ENCODE data around the gene OSGIN1. TPM values are rescaled to one million over a fixed set of nuclear protein-coding genes. Genes with fewer than 3 reads are reported as not detected.

OSGIN1 gene
- total RNA-seq, 1 donor from 2014 or later = 12.5 TPM

- no peak overlapping the region for H3K27ac ChIP-seq (replicated peaks)
- no peaks in the 10 kb centered on the region for H3K9me3 ChIP-seq (replicated peaks)
- peak; percentile 3 for DNase-seq
- intact Hi-C loops (cut with micrococcal nuclease) = no loop called here
- TF ChIP-seq CTCF (IDR thresholded peaks at IDR 0.05; ENCODE audit: borderline replicate concordance) = no peak
- no peaks in the 10 kb centered on the region for H3K36me3 ChIP-seq
- no peak overlapping the region for H3K4me3 ChIP-seq
- H3K27me3 ChIP-seq (ENCODE audit: low read depth) = peaks cover 16% of the 10 kb centered on the region
- H3K4me1 ChIP-seq = no peaks in the 10 kb centered on the region
Measured at GRCh38 chr16:83972256-83973008, 19.4 kb downstream of the OSGIN1 start.

GRCh38 chr16:83973077-83973476 lies 20.0 kb downstream of the OSGIN1 start:
- peak; percentile 9 for DNase-seq
- no peaks in the 10 kb centered on the region for H3K36me3 ChIP-seq
- peaks cover 3% of the 10 kb centered on the region for H3K9me3 ChIP-seq (replicated peaks)
- peaks cover 16% of the 10 kb centered on the region for H3K27me3 ChIP-seq (ENCODE audit: low read depth)
- no peak overlapping the region for H3K27ac ChIP-seq (replicated peaks)
- no peak for TF ChIP-seq CTCF (IDR thresholded peaks at IDR 0.05; ENCODE audit: borderline replicate concordance)
- intact Hi-C loops (cut with micrococcal nuclease) = no loop called here
- no peaks in the 10 kb centered on the region for H3K4me1 ChIP-seq
- no peak overlapping the region for H3K4me3 ChIP-seq

GRCh38 chr16:83973581-83974385 lies 20.7 kb downstream of the OSGIN1 start:
- Histone ChIP-seq H3K36me3 (no peaks in the 10 kb centered on the region), H3K9me3 (replicated peaks) (peaks cover 10% of the 10 kb centered on the region), H3K27me3 (ENCODE audit: low read depth) (peaks cover 15% of the 10 kb centered on the region), H3K27ac (replicated peaks) (no peak overlapping the region), H3K4me1 (no peaks in the 10 kb centered on the region), H3K4me3 (no peak overlapping the region)
- DNase-seq = no peak
- intact Hi-C loops (cut with micrococcal nuclease) = no loop called here
- no peak for TF ChIP-seq CTCF (IDR thresholded peaks at IDR 0.05; ENCODE audit: borderline replicate concordance)

DNA sequence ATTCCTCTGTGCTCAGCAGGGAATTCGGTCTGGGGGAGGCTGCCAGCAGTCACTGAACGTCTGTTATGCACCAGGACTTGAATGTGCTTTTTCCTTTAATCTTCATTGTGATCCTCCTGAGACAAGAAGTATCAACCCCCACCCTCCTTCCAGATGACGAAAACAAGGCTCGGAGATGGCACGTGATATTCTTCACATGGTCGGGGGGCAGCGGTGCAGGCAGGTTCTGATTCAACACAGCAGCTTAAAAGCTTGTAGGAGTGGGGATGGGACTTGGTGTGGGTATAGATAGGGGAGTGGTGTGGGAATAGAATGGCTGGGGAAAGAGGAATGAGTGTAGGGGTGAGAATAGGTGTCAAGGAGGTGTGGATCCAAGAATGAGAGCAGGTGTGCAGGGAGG lies 21.4 kb downstream of the OSGIN1 start:
- no peak for DNase-seq
- Histone ChIP-seq H3K9me3 (replicated peaks) (peaks cover 13% of the 10 kb centered on the region), H3K36me3 (no peaks in the 10 kb centered on the region), H3K27ac (replicated peaks) (no peak overlapping the region), H3K27me3 (ENCODE audit: low read depth) (peaks cover 8% of the 10 kb centered on the region), H3K4me1 (no peaks in the 10 kb centered on the region), H3K4me3 (no peak overlapping the region)
- TF ChIP-seq CTCF (IDR thresholded peaks at IDR 0.05; ENCODE audit: borderline replicate concordance) = no peak
- intact Hi-C loops (cut with micrococcal nuclease) = no loop called here

GRCh38 chr16:83975590-83976260 lies 22.7 kb downstream of the OSGIN1 start:
- no peak for DNase-seq
- H3K4me3 ChIP-seq = no peak overlapping the region
- no peaks in the 10 kb centered on the region for H3K36me3 ChIP-seq
- peaks cover 13% of the 10 kb centered on the region for H3K9me3 ChIP-seq (replicated peaks)
- no peaks in the 10 kb centered on the region for H3K4me1 ChIP-seq
- no peak overlapping the region for H3K27ac ChIP-seq (replicated peaks)
- no peaks in the 10 kb centered on the region for H3K27me3 ChIP-seq (ENCODE audit: low read depth)
- TF ChIP-seq CTCF (IDR thresholded peaks at IDR 0.05; ENCODE audit: borderline replicate concordance) = no peak
- intact Hi-C loops (cut with micrococcal nuclease) = no loop called here

Measured in left ventricle myocardium inferior (tissue), 1 donor.